ENCODE measurements around the gene PSTPIP1.

GRCh38 chr15:77074350-77074749 lies 79.4 kb downstream of the PSTPIP1 start:
- TF ChIP-seq ARNTL (CRISPR knock-in tag; IDR thresholded peaks at IDR 0.05; ENCODE audit: borderline replicate concordance, low read depth) (no peak), ZFP3 (CRISPR knock-in tag; IDR thresholded peaks at IDR 0.05) (no peak), TOX (CRISPR knock-in tag; IDR thresholded peaks at IDR 0.05; ENCODE audit: borderline replicate concordance) (no peak), RARB (CRISPR knock-in tag; IDR thresholded peaks at IDR 0.05) (no peak), ZNF8 (CRISPR knock-in tag; IDR thresholded peaks at IDR 0.05) (no peak), SNAI2 (CRISPR knock-in tag; IDR thresholded peaks at IDR 0.05) (no peak), ESRRG (CRISPR knock-in tag; IDR thresholded peaks at IDR 0.05) (no peak), POU6F1 (CRISPR knock-in tag; IDR thresholded peaks at IDR 0.05; ENCODE audit: borderline replicate concordance, low read depth) (no peak), ZFP30 (CRISPR knock-in tag; IDR thresholded peaks at IDR 0.05) (no peak), ZNF70 (CRISPR knock-in tag; IDR thresholded peaks at IDR 0.05) (no peak), TCF4 (CRISPR knock-in tag; IDR thresholded peaks at IDR 0.05; ENCODE audit: borderline replicate concordance) (no peak)
- TF ChIP-seq, protein P1, sequence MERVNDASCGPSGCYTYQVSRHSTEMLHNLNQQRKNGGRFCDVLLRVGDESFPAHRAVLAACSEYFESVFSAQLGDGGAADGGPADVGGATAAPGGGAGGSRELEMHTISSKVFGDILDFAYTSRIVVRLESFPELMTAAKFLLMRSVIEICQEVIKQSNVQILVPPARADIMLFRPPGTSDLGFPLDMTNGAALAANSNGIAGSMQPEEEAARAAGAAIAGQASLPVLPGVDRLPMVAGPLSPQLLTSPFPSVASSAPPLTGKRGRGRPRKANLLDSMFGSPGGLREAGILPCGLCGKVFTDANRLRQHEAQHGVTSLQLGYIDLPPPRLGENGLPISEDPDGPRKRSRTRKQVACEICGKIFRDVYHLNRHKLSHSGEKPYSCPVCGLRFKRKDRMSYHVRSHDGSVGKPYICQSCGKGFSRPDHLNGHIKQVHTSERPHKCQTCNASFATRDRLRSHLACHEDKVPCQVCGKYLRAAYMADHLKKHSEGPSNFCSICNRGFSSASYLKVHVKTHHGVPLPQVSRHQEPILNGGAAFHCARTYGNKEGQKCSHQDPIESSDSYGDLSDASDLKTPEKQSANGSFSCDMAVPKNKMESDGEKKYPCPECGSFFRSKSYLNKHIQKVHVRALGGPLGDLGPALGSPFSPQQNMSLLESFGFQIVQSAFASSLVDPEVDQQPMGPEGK (CRISPR knock-in tag; IDR thresholded peaks at IDR 0.05; ENCODE audit: borderline replicate concordance), result no peak
- TF ChIP-seq, protein P2, sequence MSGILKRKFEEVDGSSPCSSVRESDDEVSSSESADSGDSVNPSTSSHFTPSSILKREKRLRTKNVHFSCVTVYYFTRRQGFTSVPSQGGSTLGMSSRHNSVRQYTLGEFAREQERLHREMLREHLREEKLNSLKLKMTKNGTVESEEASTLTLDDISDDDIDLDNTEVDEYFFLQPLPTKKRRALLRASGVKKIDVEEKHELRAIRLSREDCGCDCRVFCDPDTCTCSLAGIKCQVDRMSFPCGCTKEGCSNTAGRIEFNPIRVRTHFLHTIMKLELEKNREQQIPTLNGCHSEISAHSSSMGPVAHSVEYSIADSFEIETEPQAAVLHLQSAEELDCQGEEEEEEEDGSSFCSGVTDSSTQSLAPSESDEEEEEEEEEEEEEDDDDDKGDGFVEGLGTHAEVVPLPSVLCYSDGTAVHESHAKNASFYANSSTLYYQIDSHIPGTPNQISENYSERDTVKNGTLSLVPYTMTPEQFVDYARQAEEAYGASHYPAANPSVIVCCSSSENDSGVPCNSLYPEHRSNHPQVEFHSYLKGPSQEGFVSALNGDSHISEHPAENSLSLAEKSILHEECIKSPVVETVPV (CRISPR knock-in tag; IDR thresholded peaks at IDR 0.05), result no peak

All from SK-N-SH treated with all-trans-retinoic acid at 6 μM for 48 hours (cell line).